GM12878 (cell line): ENCODE measurements around the gene MAMDC4. TPM values are rescaled to one million over a fixed set of nuclear protein-coding genes. Genes with fewer than 3 reads are reported as not detected.

Experiments
- ATAC-seq: fragments of 200-7000 bp; cut with Tn5 transposase; 3 replicates; pipeline ENCODE4 v1.9.1; 2020; ENCODE audit warnings: mild to moderate bottlenecking, moderate library complexity
- BruUV-seq: library from RNA; stranded (reverse); fragments of 400-500 nt; replicated peaks from 2 replicates; lab custom pipeline; 2021; lab: Mats Ljungman, UMichigan
- CTCF ChIA-PET: fragments of 300-600 bp; sonication (Branson Sonifier 250); formaldehyde crosslinking; extraction: SDS; loops from one replicate; lab custom pipeline; 2021; ENCODE audit warnings: inconsistent platforms; lab: Yijun Ruan, JAX
- POLR2A ChIA-PET: fragments of 350-600 bp; formaldehyde crosslinking; extraction: SDS; loops from one replicate; lab custom pipeline; 2021; ENCODE audit warnings: inconsistent platforms; lab: Charles Lee
- RAD21 ChIA-PET: fragments of 300-600 bp; sonication (Branson Sonifier 250); formaldehyde crosslinking; loops from one replicate; lab custom pipeline; 2023; ENCODE audit warnings: antibody characterized with exemption; ENCODE audit not compliant: unreplicated experiment; lab: Charles Lee
- SMC1A ChIA-PET: fragments of 300-600 bp; sonication (Branson Sonifier 250); formaldehyde crosslinking; loops from one replicate; lab custom pipeline; 2023; ENCODE audit not compliant: unreplicated experiment, uncharacterized antibody; lab: Charles Lee
- DNase-seq: peaks from one replicate; pipeline ENCODE4 v3.0.0-alpha.2; 2011; ENCODE audit warnings: low read depth, low spot score
- FAIRE-seq: peaks from 3 replicates; lab custom pipeline; 2011; peaks lifted over from hg19 to GRCh38; lab: Jason Lieb, UNC
- H2AFZ ChIP-seq: 2 replicates; pipeline ENCODE4 v1.6.0; 2011; ENCODE audit warnings: low read depth, low read length, control low read depth; ENCODE audit not compliant: control insufficient read depth
- H3K27ac ChIP-seq: 2 replicates; pipeline ENCODE4 v1.5.1; 2011; ENCODE audit warnings: control low read depth; ENCODE audit not compliant: control insufficient read depth, insufficient read depth
- H3K27me3 ChIP-seq, 2 experiments: replicated peaks in 1 of 2; 2 replicates each; pipeline versions ENCODE4 v1.6.0 to v1.6.1; 2011; ENCODE audit warnings: low read length in 1 of 2; ENCODE audit not compliant: control insufficient read depth in 2 of 2, insufficient read depth in 2 of 2
- H3K36me3 ChIP-seq, 2 experiments: 2 replicates each; pipeline ENCODE4 v1.5.1; 2011; ENCODE audit warnings: low read length in 1 of 2; ENCODE audit not compliant: control insufficient read depth in 2 of 2, insufficient read depth in 2 of 2
- H3K4me1 ChIP-seq: 2 replicates; pipeline ENCODE4 v1.6.1; 2011; ENCODE audit warnings: mild to moderate bottlenecking, low read length, moderate library complexity, mixed read lengths; ENCODE audit not compliant: control insufficient read depth, insufficient read depth
- H3K4me2 ChIP-seq: 2 replicates; pipeline ENCODE4 v1.6.0; 2011; ENCODE audit warnings: control low read depth; ENCODE audit not compliant: control insufficient read depth, insufficient read depth
- H3K4me3 ChIP-seq: fragments of 200-600 bp; sonication (generic); 2 replicates; pipeline ENCODE4 v1.5.1; 2016
- H3K79me2 ChIP-seq: 2 replicates; pipeline ENCODE4 v1.6.0; 2011; ENCODE audit warnings: low read length; ENCODE audit not compliant: control insufficient read depth, insufficient read depth
- H3K9ac ChIP-seq: 2 replicates; pipeline ENCODE4 v1.8.0; 2011; ENCODE audit warnings: low read length, control low read depth, mixed read lengths; ENCODE audit not compliant: control insufficient read depth, insufficient read depth
- H3K9me3 ChIP-seq: replicated peaks from 3 replicates; pipeline ENCODE4 v1.5.1; 2011; ENCODE audit warnings: mild to moderate bottlenecking, low read length; ENCODE audit not compliant: control insufficient read depth, insufficient read depth
- H4K20me1 ChIP-seq: 2 replicates; pipeline ENCODE4 v1.6.0; 2011; ENCODE audit not compliant: control insufficient read depth, insufficient read depth
- EZH2 ChIP-seq: IDR thresholded peaks from 2 replicates; pipeline ENCODE4 v1.6.1; 2012; ENCODE audit warnings: low read depth, mild to moderate bottlenecking, control low read depth, inconsistent platforms, low read length, borderline replicate concordance; ENCODE audit not compliant: control insufficient read depth
- HCFC1 ChIP-seq: fragments of 150-350 bp; IDR thresholded peaks from 2 replicates; pipeline ENCODE4 v1.6.1; 2014; ENCODE audit warnings: low read length
- MTA2 ChIP-seq: fragments of 450-650 bp; IDR thresholded peaks from 2 replicates; pipeline ENCODE4 v1.6.1; 2016; ENCODE audit warnings: low read depth, mild to moderate bottlenecking, moderate library complexity
- SMAD1 ChIP-seq: fragments of 450-650 bp; IDR thresholded peaks from 2 replicates; pipeline ENCODE4 v1.6.1; 2018; ENCODE audit warnings: mild to moderate bottlenecking, low read depth; ENCODE audit not compliant: partially characterized antibody
- WGBS: methylation state at CpG from one replicate; pipeline ENCODE4 v1.1.6; 2016; ENCODE audit warnings: low lambda C conversion rate; ENCODE audit not compliant: insufficient replicate concordance, insufficient coverage; ENCODE audit errors: missing lambda C conversion rate; 5-methylcytosine and 5-hydroxymethylcytosine counted together
- in situ Hi-C: fragments of 300-500 bp; cut with MboI; formaldehyde crosslinking; loops from 9 replicates; pipeline ENCODE4 v1.14.3; 2018; ENCODE audit warnings: mixed read lengths
- intact Hi-C: fragments of 100-400 bp; cut with micrococcal nuclease; formaldehyde crosslinking; loops from one replicate; pipeline ENCODE4 v1.14.2; 2022; ENCODE audit not compliant: unreplicated experiment
- polyA plus RNA-seq, 11 experiments: library from polyadenylated mRNA; depleted of rRNA in 4 of 11; unstranded in 6 of 11; stranded (reverse) in 5 of 11; fragments of >200 nt; fragmentation: Nextera tagmentation in 4 of 11; fragmentation: Illumina TruSeq in 1 of 11; extraction: Ambion mirVana in 4 of 11; extraction: Trizol in 1 of 11; gene quantifications; 1 replicate in 1 of 11; 2 replicates in 10 of 11; pipeline versions ENCODE4 v1.2.1 to v1.2.3, GENCODE V29; 2011 to 2016; ENCODE audit warnings: inconsistent platforms in 2 of 11, missing spikeins in 2 of 11, low read depth in 1 of 11
- total RNA-seq, 4 experiments: library from RNA; depleted of rRNA in 3 of 4; stranded (reverse); fragments of >200 nt in 3 of 4; fragmentation: Illumina TruSeq in 1 of 4; extraction: Trizol in 1 of 4; gene quantifications; 2 replicates each; pipeline versions ENCODE4 v1.2.1 to v1.2.3, GENCODE V29; 2013 to 2021
- TF ChIP-seq, protein P1 (sequence below): IDR thresholded peaks from 2 replicates; pipeline ENCODE4 v1.6.1; 2012; ENCODE audit warnings: low read depth, low read length, improper control_type of control experiment
- TF ChIP-seq, protein P2 (sequence below): fragments of 450-650 bp; IDR thresholded peaks from 2 replicates; pipeline ENCODE4 v1.6.1; 2016; ENCODE audit warnings: mild to moderate bottlenecking

Gene MAMDC4
- total and polyA plus RNA-seq, 10 of the 15 experiments (the other 5 are each of a cell fraction or from before 2014, with no cell fraction given) = 0.22 to 5.7 (median 2.4) TPM; not detected in 1

DNA sequence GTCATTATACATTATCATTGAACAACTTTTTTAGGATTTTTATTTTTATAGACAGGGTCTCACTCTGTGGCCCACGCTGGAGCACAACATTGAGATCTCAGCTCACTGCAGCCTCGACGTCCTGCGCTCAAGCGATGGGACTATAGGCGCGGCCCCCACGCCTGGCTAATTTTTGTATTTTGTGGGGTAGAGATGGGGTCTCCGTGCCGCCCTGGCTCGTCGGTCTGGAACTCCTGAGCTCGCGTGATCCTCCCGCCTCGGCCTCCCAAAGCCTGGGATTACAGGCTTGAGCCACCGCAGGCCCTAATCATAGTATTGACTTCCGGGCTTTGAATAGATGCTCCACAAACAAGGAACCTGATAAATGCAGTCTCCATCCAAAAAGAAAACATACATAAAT lies 15.3 kb downstream of the MAMDC4 start (continued):
- TF ChIP-seq MTA2 (no peak), EZH2 (no peak), SMAD1 (no peak), HCFC1 (no peak)

GRCh38 chr9:136867917-136868316 lies 15.8 kb downstream of the MAMDC4 start:
- H3K79me2 ChIP-seq = peaks cover 24% of the 10 kb centered on the region
- intact Hi-C loops (no loop called here), in situ Hi-C loops (no loop called here)
- H3K9me3 ChIP-seq = peaks cover 5% of the 10 kb centered on the region; the same call in 1 of the 3 replicates
- H3K4me1 ChIP-seq = peaks cover 5% of the 10 kb centered on the region
- no peak overlapping the region for H2AFZ ChIP-seq
- FAIRE-seq (no peak), DNase-seq (no peak), ATAC-seq (no peak)
- H3K27me3 ChIP-seq = no peaks in the 10 kb centered on the region
- 98% methylated on average over 18 of the region's 18 CpGs for WGBS
- H3K9ac ChIP-seq = no peak overlapping the region
- H3K4me2 ChIP-seq = no peak overlapping the region
- H3K36me3 ChIP-seq = peaks cover 3% of the 10 kb centered on the region in 2 experiments; a peak in 3 of 4 replicates
- ChIA-PET SMC1A (interaction anchor here (1.8 kb wide), 1 partner anchor 14 kb away, joined by 9 read pairs; no protein-coding TSS in a partner anchor), POLR2A (interaction anchor here (1.5 kb wide), 1 partner anchor 14 kb away, joined by 5 read pairs; no protein-coding TSS in a partner anchor), RAD21 (no interaction called here), CTCF (interaction anchor here (0.8 kb wide), 1 partner anchor 13 kb away, joined by 3 read pairs; no protein-coding TSS in a partner anchor)
- TF ChIP-seq, protein P1, sequence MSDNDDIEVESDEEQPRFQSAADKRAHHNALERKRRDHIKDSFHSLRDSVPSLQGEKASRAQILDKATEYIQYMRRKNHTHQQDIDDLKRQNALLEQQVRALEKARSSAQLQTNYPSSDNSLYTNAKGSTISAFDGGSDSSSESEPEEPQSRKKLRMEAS = no peak
- TF ChIP-seq, protein P2, sequence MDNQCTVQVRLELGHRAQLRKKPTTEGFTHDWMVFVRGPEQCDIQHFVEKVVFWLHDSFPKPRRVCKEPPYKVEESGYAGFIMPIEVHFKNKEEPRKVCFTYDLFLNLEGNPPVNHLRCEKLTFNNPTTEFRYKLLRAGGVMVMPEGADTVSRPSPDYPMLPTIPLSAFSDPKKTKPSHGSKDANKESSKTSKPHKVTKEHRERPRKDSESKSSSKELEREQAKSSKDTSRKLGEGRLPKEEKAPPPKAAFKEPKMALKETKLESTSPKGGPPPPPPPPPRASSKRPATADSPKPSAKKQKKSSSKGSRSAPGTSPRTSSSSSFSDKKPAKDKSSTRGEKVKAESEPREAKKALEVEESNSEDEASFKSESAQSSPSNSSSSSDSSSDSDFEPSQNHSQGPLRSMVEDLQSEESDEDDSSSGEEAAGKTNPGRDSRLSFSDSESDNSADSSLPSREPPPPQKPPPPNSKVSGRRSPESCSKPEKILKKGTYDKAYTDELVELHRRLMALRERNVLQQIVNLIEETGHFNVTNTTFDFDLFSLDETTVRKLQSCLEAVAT = peak; percentile 69; the same call in 1 of the 2 replicates
- no peak overlapping the region for H3K27ac ChIP-seq
- no peak overlapping the region for H3K4me3 ChIP-seq
- no peaks in the 10 kb centered on the region for H4K20me1 ChIP-seq
- no TSS peak for BruUV-seq
